HG03045 (cell line): ENCODE results near the gene TSR3.

Experiments used
- ATAC-seq: cut with Tn5 transposase; IDR thresholded peaks from one replicate; pipeline ENCODE4 v1.9.1; 2021; ENCODE audit warnings: mild to moderate bottlenecking, moderate library complexity; ENCODE audit not compliant: unreplicated experiment

TSR3 gene

GRCh38 chr16:1351582-1352362 is at the start of gene TSR3, which contains the start of gene GNPTG:
TSR3 (minus strand) TSS chr16:1351878; CDS start chr16:1351804, 74 bp downstream.
GNPTG (plus strand) TSS chr16:1351931; CDS start chr16:1351966, 35 bp downstream.
- ATAC-seq = peak; percentile 71

DNA sequence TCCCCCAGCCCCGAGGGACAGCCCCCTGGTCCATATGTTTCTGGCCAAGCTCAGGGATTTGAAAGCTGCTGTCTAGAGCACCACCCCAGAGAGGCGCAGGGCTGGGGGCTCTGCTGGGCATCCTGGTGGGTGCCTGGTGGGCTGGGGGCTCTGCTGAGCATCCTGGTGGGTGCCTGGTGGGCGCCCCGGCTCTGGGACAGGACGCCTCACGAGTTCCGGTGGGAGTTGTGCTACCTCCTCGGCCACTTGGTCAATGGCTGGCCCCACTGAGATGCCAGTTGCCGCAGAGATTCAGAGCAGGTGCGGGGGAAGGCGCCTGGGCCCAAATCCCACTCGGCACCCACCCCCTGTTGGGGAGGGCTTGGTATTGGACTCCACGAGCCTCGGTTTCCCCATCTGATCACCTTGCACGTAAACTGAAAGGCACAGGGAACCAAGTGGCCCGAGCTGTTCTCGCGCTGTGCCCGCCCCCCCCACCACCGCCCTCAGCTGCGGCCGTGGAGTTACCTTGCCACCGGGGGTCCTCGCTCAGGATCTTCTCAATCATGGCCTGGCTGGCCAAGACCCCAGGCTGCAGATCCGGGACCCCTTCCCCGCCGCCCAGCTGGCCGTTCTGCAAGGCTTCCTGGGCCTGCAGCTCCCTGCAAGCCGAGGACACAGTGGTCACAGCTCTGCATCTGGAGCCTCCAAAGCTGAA is 49.5 kb upstream of the TSR3 start:
- ATAC-seq = no peak

DNA sequence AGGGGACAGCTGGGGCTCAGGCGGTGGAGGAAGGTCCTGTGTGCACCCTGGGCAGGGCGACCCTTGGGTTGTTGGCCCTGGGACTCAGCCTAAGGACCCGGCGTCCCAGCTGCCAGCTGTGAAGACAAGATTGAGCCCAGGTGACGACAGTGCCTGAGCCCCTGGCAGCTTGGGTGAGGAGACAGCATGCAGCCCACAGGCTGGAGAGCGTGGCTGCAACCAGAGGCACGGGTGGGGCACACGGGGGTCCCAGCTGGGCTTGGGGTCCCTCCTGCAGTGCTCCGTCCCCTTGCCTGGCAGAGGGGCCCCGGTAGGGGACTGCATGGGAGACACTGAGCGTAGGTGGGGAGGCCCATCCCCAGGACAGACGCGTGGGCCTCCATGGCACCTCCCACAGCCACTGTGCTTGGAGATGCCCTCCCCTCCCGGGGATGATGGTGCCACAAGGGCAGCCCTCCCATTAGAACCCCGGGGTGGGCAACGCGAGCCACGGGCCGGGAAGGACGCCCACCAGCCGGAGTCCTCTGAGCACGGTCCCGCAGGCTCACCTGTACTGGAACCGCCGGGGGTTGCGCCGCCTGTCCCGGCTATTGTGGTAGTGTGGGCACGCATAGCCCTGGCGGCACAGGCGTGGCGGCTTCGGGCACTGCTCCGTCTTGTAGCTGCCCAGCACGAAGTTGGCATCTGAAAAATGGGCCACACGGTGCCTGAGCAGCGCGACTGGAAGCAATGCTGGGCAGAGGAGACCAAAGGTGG is 47.3 kb upstream of the TSR3 start:
- no peak for ATAC-seq

DNA sequence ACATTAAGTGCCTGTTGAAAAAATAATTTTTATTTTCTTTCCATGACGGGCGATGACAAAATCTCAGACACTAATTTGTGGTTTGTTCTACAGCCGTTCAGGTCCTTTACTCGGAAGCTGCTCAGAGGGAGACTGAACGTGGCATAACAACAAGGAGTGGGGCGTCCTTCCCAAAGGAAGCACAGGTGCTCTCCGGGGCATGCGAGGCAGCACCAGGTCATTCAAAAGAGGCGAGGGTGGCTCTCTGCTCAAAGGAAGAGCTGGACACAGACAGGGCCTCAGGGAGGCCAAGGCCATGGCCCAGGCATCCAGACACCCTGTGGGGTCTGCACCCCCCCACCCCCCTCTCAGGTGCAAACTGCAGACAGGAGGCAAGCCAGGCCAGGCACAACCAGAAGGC is 46.7 kb upstream of the TSR3 start:
- no peak for ATAC-seq

- no peak for ATAC-seq
These were observed 46.1 kb upstream of the TSR3 start for GRCh38 chr16:1397779-1398178.

GRCh38 chr16:1395444-1396031 is 43.9 kb upstream of the TSR3 start:
- ATAC-seq = no peak

GRCh38 chr16:1394367-1394951 is 42.8 kb upstream of the TSR3 start:
- no peak for ATAC-seq

DNA sequence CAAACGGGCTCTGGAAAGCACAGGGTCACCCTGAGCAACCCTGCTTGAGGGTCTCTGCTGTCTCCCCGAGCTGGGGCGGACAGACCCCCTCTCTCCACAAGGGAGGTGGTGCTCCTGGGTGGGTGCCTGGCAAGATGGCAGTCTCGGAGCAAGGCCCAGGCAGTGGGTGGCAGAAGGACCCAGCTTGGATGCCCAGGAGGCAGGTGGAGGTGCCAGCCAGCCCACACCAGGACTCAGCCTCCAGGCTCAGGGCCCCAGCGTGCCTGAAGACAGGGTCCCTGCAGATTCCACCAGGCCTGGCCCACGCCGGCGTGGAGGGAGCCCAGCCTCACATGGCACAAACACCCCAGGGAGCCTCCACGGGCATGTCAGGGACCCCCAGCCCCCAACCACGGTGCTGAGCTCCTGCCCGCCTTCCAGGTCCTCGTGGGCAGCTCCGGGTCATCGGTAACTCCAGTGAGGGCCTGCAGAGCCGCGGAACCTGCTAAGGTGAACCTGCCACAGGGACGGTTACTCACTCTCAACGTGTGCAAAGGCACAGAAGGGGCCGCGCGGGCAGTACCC is 42.0 kb upstream of the TSR3 start:
- no peak for ATAC-seq

- no peak for ATAC-seq
These were observed 41.1 kb upstream of the TSR3 start for GRCh38 chr16:1392826-1393225.

DNA sequence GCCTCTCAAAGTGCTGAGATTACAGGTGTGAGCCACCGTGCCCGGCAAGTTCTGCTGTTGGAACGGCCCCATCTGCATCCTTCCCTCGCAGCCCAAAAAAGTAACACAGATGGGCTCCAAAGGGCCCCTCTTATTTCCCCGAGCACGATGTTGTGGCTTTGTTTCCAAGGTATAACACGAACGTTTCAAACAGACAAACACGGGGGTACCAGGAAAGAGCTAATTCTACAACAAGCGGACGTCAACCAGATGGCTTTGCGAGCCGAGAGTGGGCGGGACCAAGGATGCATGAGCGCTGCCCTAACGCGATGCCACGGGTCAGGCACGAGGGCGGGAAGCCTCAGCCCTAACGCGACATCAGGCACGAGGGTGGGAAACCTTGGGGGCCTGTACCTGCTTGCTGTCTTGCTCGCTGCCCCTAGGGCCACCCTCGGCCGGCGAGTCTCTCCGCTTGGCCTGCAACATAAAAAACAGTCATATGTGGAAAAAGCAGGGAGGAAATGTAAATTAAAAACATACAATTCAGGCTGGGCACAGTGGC is 38.6 kb upstream of the TSR3 start:
- ATAC-seq = no peak

- no peak for ATAC-seq
These were observed 38.1 kb upstream of the TSR3 start for GRCh38 chr16:1389762-1390161.

GRCh38 chr16:1387331-1387730 is 35.7 kb upstream of the TSR3 start:
- ATAC-seq = no peak

DNA sequence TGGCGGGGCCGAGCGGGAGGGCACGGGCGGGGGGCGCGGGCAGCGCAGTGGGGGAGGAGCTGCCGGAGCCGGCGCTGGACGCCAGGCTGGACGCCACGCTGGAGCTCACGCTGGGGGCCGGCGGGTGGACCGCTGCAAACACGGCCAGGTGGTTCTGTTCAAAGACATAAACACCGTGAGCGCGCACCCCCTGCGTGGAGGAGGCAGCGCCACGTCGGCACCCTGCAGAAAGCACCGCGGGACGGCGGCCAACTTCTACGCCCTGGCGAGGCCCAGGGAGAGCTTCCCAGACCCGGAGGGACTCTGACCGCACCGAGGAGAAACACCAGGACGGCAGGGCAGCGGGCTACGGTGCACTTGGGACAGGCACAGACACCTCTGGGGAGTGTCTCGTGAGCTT is 33.6 kb upstream of the TSR3 start:
- ATAC-seq = no peak

GRCh38 chr16:1383556-1383955 is 31.9 kb upstream of the TSR3 start:
- no peak for ATAC-seq

GRCh38 chr16:1381612-1382406 is 30.1 kb upstream of the TSR3 start:
- no peak for ATAC-seq

DNA sequence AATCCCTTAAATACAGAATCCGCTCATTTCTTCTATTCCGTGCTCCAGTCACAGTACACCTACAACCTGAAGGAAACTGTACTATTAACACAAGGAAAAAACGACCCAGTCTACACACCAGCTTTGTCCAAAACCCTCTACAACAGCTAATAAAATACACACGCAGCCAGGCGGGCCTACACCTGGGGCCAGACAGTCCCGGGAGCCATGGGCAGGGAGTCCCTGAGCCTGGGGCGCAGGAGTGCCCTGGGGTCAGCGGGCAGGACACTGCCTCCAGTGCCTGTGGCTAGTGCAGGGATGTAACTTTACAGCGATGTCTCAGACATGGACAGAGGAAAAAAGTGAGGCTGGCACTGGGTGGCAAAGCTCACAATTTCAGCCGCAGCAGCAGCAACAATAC is 28.5 kb upstream of the TSR3 start:
- no peak for ATAC-seq

DNA sequence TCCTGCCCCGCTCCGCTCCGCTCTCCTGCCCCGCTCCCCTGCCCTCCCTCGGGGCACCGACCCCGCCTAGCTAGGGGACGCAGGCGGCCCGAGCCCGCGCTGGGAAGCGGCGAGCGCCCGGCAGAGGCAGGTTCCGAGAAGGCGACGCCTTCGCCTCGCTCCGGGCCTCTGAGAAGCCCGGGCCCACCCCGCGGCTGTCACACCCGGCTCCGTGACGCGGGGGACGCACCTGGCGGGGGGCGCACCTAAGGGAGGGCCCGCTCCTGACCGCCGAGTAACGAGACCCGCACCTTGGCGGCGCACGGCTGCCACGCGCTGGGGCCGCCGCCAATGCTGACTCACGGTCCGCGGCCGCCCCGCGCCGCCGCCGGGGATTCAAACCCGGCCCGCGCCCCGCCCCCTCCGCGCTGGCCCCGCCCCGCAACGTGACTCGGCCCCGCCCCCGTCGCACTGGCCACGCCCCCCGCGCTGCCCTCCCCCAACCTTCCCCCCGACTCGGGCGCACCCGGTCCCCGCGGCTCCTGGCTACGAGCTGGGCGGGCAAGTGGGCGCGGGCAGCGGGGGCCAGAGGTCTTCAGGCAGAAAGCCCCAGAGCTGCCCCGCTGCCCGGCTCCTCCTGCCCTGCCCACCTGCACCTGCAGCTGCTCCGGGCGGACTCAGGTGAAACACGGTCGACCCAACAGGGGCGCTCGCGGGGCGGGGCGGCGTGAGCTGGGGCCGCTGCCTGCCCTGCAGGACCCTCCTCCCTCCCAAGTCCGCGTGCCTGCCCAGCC is 27.8 kb upstream of the TSR3 start:
- ATAC-seq = peak; percentile 44

GRCh38 chr16:1378804-1379303 is 27.2 kb upstream of the TSR3 start:
- peak; percentile 45 for ATAC-seq
